Activated CD8-positive, alpha-beta memory T cell treated with anti-CD3 and anti-CD28 coated beads, Interleukin-2, amount 50 U/mL, for 1 hour (primary cell): Measurements from ENCODE around the gene TRMT10B.
"Not testable (repeated sequence)": the region's sequence is repeated elsewhere in the genome, so short reads cannot be mapped to it uniquely, and the experiment has no call there.

Experiments
- DNase-seq: peaks from one replicate; pipeline ENCODE4 v3.0.0-alpha.2; 2020; ENCODE audit errors: extremely low read depth

Gene TRMT10B

GRCh38 chr9:37751186-37751585, 2.4 kb upstream of the TRMT10B start:
- no peak for DNase-seq

GRCh38 chr9:37751704-37752103, 1.9 kb upstream of the TRMT10B start:
- not testable (repeated sequence) for DNase-seq

- not testable (repeated sequence) for DNase-seq
These were observed 1.5 kb upstream of the TRMT10B start for GRCh38 chr9:37752112-37752511.

- no peak for DNase-seq
These were observed 740 bp upstream of the TRMT10B start for GRCh38 chr9:37752642-37753488.

GRCh38 chr9:37758747-37759146, 5.1 kb downstream of the TRMT10B start:
- no peak for DNase-seq

GRCh38 chr9:37760416-37761161, 7.0 kb downstream of the TRMT10B start:
- DNase-seq, result no peak

GRCh38 chr9:37761511-37761910, 7.9 kb downstream of the TRMT10B start:
- no peak for DNase-seq

- not testable (repeated sequence) for DNase-seq
These were observed 11.7 kb downstream of the TRMT10B start for GRCh38 chr9:37765263-37765662.

- DNase-seq, result no peak
These were observed 15.7 kb downstream of the TRMT10B start for GRCh38 chr9:37769306-37769705.

GRCh38 chr9:37769995-37770394, 16.4 kb downstream of the TRMT10B start:
- no peak for DNase-seq

GRCh38 chr9:37775216-37775919, 21.8 kb downstream of the TRMT10B start:
- DNase-seq, result no peak

- DNase-seq, result no peak
These were observed 22.7 kb downstream of the TRMT10B start for GRCh38 chr9:37776328-37776727.

GRCh38 chr9:37778534-37778933, 24.9 kb downstream of the TRMT10B start:
- DNase-seq, result no peak

GRCh38 chr9:37784291-37784615, 30.6 kb downstream of the TRMT10B start:
- DNase-seq, result no peak

- DNase-seq, result peak; percentile 45
These were observed 31.2 kb downstream of the TRMT10B start, which contains the start of gene EXOSC3 for GRCh38 chr9:37784616-37785483. TSS of gene EXOSC3 (minus strand) at chr9:37785064. CDS start at chr9:37785044, 20 bp downstream.

GRCh38 chr9:37787059-37787458, 33.5 kb downstream of the TRMT10B start:
- DNase-seq, result no peak

GRCh38 chr9:37788332-37788731, 34.7 kb downstream of the TRMT10B start:
- no peak for DNase-seq

- DNase-seq, result no peak
These were observed 36.5 kb downstream of the TRMT10B start for GRCh38 chr9:37790096-37790495.

GRCh38 chr9:37792122-37792521, 38.5 kb downstream of the TRMT10B start:
- DNase-seq, result no peak

GRCh38 chr9:37796232-37796631, 42.6 kb downstream of the TRMT10B start:
- DNase-seq, result no peak

GRCh38 chr9:37798677-37799076, 45.1 kb downstream of the TRMT10B start:
- DNase-seq, result no peak
